ENCODE results near the gene SLC26A9. TPM values are rescaled to one million over a fixed set of nuclear protein-coding genes. Genes with fewer than 3 reads are reported as not detected.
"Not testable (repeated sequence)": the region's sequence is repeated elsewhere in the genome, so short reads cannot be mapped to it uniquely, and the experiment has no call there.

SLC26A9 gene
- polyA plus RNA-seq, 1 of the 3 experiments (the other 2 are of a cell fraction), result not detected

GRCh38 chr1:205879974-205880373 is 63.3 kb downstream of the SLC26A9 start (continued):
- TF ChIP-seq REST (IDR thresholded peaks at IDR 0.05; ENCODE audit: low read depth, low read length), result no peak

DNA sequence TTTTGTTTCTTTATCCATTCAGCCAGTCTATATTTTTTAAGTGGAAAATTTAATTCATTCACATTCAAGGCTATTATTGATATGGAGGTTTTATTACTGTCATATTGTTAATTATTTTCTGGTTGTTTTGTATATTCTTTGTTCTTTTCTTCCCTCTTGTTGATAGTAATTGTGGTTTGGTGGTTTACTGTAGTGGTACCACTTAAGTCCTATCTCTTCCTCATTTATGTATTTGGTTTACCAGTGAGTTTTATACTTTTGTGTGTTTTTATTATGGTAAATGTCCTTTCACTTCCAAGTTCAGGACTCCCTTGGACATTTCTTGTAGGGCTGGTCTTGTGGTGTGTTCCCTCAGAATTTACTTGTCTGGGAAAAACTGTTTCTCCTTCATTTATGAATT is 65.2 kb downstream of the SLC26A9 start:
- Histone ChIP-seq H3K9ac (no peak overlapping the region), H4K20me1 (ENCODE audit: insufficient read depth) (no peaks in the 10 kb centered on the region), H3K4me2 (no peak overlapping the region), H3K36me3 (replicated peaks in 1 of 2; ENCODE audit: control insufficient read depth in 1 of 2, insufficient read depth in 2 of 2, low read length in 1 of 2) (no peaks in the 10 kb centered on the region), H3K9me3 (no peaks in the 10 kb centered on the region), H3K4me3 (ENCODE audit: low read depth in 2 of 2, low read length in 1 of 2) (no peak overlapping the region), H3K27ac (ENCODE audit: low read depth in 2 of 2, low read length in 1 of 2) (no peak overlapping the region), H3K79me2 (ENCODE audit: insufficient read depth) (no peaks in the 10 kb centered on the region), H3K4me1 (ENCODE audit: control insufficient read depth in 1 of 2, insufficient read depth in 2 of 2, low read depth in 1 of 2, low read length in 1 of 2) (no peaks in the 10 kb centered on the region), H3K27me3 (ENCODE audit: insufficient read depth) (no peaks in the 10 kb centered on the region), H3F3A (replicated peaks; ENCODE audit: insufficient read depth) (no peaks in the 10 kb centered on the region), H3K9me2 (no peaks in the 10 kb centered on the region), H2AFZ (ENCODE audit: low read depth) (no peak overlapping the region)
- DNase-seq, result no peak
- ChIA-PET POLR2A (no interaction called here), CTCF (no interaction called here)
- no peak for TF ChIP-seq PBX3 (IDR thresholded peaks at IDR 0.05)
- TF ChIP-seq NRF1 (IDR thresholded peaks at IDR 0.05; ENCODE audit: low read depth, low read length), result no peak
- TF ChIP-seq, protein P1, sequence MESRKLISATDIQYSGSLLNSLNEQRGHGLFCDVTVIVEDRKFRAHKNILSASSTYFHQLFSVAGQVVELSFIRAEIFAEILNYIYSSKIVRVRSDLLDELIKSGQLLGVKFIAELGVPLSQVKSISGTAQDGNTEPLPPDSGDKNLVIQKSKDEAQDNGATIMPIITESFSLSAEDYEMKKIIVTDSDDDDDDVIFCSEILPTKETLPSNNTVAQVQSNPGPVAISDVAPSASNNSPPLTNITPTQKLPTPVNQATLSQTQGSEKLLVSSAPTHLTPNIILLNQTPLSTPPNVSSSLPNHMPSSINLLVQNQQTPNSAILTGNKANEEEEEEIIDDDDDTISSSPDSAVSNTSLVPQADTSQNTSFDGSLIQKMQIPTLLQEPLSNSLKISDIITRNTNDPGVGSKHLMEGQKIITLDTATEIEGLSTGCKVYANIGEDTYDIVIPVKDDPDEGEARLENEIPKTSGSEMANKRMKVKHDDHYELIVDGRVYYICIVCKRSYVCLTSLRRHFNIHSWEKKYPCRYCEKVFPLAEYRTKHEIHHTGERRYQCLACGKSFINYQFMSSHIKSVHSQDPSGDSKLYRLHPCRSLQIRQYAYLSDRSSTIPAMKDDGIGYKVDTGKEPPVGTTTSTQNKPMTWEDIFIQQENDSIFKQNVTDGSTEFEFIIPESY (IDR thresholded peaks at IDR 0.05; ENCODE audit: borderline replicate concordance, low read depth), result no peak
- no peak for TF ChIP-seq RAD21 (IDR thresholded peaks at IDR 0.05; ENCODE audit: low read length)
- no peak for TF ChIP-seq YY1 (IDR thresholded peaks at IDR 0.05; ENCODE audit: low read depth)
- no peak for TF ChIP-seq TAF1 (IDR thresholded peaks at IDR 0.05; ENCODE audit: borderline replicate concordance, low read depth, low read length)

DNA sequence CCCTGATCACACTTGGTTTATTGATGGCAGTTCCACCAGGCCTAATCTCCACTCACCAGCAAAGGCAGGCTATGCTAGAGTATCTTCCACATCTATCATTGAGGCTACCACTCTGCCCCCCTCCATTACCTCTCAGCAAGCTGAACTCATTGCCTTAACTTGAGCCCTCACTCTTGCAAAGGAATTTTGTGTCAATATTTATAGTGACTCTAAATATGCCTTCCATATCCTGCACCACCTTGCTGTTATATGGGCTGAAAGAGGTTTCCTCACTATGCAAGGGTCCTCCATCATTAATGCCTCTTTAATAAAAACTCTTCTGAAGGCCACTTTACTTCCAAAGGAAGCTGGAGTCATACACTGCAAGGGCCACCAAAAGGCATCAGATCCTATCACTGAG is 70.1 kb downstream of the SLC26A9 start:
- H3F3A ChIP-seq (replicated peaks; ENCODE audit: insufficient read depth); H3K79me2 ChIP-seq (ENCODE audit: insufficient read depth); H2AFZ ChIP-seq (ENCODE audit: low read depth); H3K9me2 ChIP-seq; DNase-seq; H3K4me2 ChIP-seq; H3K9ac ChIP-seq; H3K27me3 ChIP-seq (ENCODE audit: insufficient read depth); H3K9me3 ChIP-seq; POLR2A ChIA-PET; H4K20me1 ChIP-seq (ENCODE audit: insufficient read depth); H3K4me1 ChIP-seq (ENCODE audit: control insufficient read depth in 1 of 2, insufficient read depth in 2 of 2, low read depth in 1 of 2, low read length in 1 of 2); H3K27ac ChIP-seq (ENCODE audit: low read depth in 2 of 2, low read length in 1 of 2); H3K36me3 ChIP-seq (replicated peaks in 1 of 2; ENCODE audit: control insufficient read depth in 1 of 2, insufficient read depth in 2 of 2, low read length in 1 of 2); H3K4me3 ChIP-seq (ENCODE audit: low read depth in 2 of 2, low read length in 1 of 2); CTCF ChIA-PET: not testable (repeated sequence)
